ENCODE measurements around the gene MUC5AC. TPM values are rescaled to one million over a fixed set of nuclear protein-coding genes. Genes with fewer than 3 reads are reported as not detected.
"Not testable (repeated sequence)": the region's sequence is repeated elsewhere in the genome, so short reads cannot be mapped to it uniquely, and the experiment has no call there.

MUC5AC gene
- total RNA-seq, 4 donors from 2014 or later: not detected

DNA sequence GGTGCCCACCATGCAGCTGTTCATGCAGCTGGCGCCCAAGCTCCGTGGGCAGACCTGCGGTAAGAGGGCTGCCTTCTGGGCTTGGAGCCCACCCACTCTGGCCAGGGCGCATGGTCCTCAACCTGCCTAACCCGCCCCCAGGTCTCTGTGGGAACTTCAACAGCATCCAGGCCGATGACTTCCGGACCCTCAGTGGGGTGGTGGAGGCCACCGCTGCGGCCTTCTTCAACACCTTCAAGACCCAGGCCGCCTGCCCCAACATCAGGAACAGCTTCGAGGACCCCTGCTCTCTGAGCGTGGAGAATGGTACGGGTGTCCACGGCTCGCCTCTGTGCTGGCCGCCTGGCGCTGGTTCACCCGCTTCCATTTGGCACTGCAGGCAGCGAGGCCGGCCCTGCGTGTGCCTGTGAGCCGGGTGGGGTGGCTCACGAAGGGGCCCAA lies 11.0 kb downstream of the MUC5AC start:
- in situ Hi-C loops (cut with MboI; ENCODE audit: low sequenced_read_pairs in 4 of 4): no loop called here
- Histone ChIP-seq H3K4me3 (no peak overlapping the region), H3K4me1 (no peaks in the 10 kb centered on the region), H3K36me3 (no peaks in the 10 kb centered on the region), H3K27me3 (no peaks in the 10 kb centered on the region), H3K27ac (no peak overlapping the region), H3K9me3 (no peaks in the 10 kb centered on the region)
- ATAC-seq: no peak
- intact Hi-C loops (cut with DNase I; ENCODE audit: low total_unique reads): no loop called here
- no peak for TF ChIP-seq POLR2A (IDR thresholded peaks at IDR 0.05)
- TF ChIP-seq, protein P1, sequence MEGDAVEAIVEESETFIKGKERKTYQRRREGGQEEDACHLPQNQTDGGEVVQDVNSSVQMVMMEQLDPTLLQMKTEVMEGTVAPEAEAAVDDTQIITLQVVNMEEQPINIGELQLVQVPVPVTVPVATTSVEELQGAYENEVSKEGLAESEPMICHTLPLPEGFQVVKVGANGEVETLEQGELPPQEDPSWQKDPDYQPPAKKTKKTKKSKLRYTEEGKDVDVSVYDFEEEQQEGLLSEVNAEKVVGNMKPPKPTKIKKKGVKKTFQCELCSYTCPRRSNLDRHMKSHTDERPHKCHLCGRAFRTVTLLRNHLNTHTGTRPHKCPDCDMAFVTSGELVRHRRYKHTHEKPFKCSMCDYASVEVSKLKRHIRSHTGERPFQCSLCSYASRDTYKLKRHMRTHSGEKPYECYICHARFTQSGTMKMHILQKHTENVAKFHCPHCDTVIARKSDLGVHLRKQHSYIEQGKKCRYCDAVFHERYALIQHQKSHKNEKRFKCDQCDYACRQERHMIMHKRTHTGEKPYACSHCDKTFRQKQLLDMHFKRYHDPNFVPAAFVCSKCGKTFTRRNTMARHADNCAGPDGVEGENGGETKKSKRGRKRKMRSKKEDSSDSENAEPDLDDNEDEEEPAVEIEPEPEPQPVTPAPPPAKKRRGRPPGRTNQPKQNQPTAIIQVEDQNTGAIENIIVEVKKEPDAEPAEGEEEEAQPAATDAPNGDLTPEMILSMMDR (IDR thresholded peaks at IDR 0.05 in 4 of 5, conservative IDR thresholded peaks at IDR 0.05 in 1 of 5): no peak
- DNase-seq: no peak

DNA sequence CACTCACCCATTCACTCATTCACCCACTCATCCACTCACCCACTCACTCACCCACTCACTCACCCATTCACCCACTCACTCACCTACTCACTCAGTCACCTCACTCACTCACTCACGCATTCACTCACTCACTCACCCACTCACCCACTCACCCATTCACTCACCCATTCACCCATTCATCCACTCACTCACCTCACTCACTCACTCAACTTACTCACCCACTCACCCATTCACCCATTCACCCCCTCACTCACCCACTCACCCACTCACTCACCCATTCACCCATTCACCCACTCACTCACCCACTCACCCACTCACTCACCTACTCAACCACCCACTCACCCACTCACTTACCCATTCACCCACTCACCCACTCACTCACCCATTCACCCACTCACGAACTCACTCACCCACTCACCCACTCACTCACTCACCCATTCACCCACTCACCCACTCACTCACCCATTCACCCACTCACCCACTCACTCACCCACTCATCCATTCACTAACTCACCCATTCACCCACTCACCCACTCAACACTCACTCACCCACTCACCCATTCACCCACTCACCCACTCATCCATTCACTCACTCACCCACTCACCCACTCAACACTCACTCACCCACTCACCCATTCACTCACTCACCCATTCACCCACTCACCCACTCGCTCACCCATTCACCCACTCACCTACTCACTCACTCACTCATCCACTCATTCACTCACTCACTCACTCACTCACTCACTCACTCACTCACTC lies 13.7 kb downstream of the MUC5AC start:
- no peak for ATAC-seq
- no peak overlapping the region for H3K27ac ChIP-seq
- no peaks in the 10 kb centered on the region for H3K36me3 ChIP-seq
- no peak for DNase-seq
- no peaks in the 10 kb centered on the region for H3K9me3 ChIP-seq
- TF ChIP-seq POLR2A (IDR thresholded peaks at IDR 0.05): no peak
- TF ChIP-seq, protein P1 (IDR thresholded peaks at IDR 0.05 in 4 of 5, conservative IDR thresholded peaks at IDR 0.05 in 1 of 5): no peak
- H3K4me3 ChIP-seq: no peak overlapping the region
- no peaks in the 10 kb centered on the region for H3K27me3 ChIP-seq
- intact Hi-C loops (cut with DNase I; ENCODE audit: low total_unique reads) (no loop called here), in situ Hi-C loops (cut with MboI; ENCODE audit: low sequenced_read_pairs in 4 of 4) (no loop called here)
- no peaks in the 10 kb centered on the region for H3K4me1 ChIP-seq

DNA sequence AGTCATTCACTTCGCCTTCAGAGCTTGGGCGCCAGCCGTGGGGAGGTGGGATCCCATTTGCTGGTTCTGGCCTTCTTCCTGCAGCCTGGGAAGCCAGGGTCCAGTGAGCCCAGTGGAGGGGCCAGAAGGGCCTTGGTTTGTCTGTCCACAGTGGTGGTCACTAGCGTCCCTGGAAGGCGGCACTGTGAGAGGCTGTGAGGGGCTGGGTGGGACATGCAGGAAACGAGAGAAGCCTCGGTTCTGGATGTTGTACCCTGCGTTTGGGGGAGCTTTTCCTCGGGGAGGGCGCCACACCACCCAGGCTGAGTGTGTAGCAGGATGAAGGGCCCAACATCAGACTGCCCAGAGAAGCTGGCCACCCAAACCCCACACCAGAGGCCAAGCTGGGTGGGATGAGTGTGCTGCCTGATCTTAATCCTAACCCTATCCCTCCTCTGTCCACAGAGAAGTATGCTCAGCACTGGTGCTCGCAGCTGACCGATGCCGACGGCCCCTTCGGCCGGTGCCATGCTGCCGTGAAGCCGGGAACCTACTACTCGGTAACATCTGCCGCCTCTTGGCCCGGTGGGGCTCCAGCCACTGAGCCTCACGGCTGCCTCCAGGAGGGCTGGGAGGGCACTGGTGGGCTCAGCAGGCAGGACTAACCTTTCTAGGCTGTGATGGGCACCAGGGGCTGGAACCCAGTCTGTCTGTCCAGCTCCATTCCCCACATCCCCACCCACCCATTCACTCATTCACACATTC lies 14.4 kb downstream of the MUC5AC start:
- ATAC-seq: no peak
- TF ChIP-seq, protein P1 (IDR thresholded peaks at IDR 0.05 in 4 of 5, conservative IDR thresholded peaks at IDR 0.05 in 1 of 5): no peak
- TF ChIP-seq POLR2A (IDR thresholded peaks at IDR 0.05): no peak
- no peaks in the 10 kb centered on the region for H3K36me3 ChIP-seq
- no peaks in the 10 kb centered on the region for H3K27me3 ChIP-seq
- no peak overlapping the region for H3K4me3 ChIP-seq
- H3K27ac ChIP-seq: no peak overlapping the region
- in situ Hi-C loops (cut with MboI; ENCODE audit: low sequenced_read_pairs in 4 of 4) (no loop called here), intact Hi-C loops (cut with DNase I; ENCODE audit: low total_unique reads) (no loop called here)
- H3K9me3 ChIP-seq: no peaks in the 10 kb centered on the region
- H3K4me1 ChIP-seq: no peaks in the 10 kb centered on the region
- DNase-seq: no peak

DNA sequence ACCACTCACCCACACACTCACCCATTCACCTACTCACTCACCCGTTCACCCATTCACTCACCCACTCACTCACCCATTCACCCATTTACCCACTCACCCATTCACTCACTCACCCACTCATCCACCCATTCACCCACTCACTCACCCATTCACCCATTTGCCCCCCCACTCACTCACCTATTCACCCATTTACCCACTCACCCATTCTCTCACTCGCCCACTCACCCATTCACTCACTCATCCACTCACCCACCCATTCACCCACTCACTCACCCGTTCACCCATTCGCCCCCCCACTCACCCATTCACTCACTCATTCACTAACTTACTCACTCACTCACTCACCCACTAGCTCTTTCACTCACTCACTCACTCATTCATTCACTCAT lies 15.0 kb downstream of the MUC5AC start:
- H3K27ac ChIP-seq: no peak overlapping the region
- no peaks in the 10 kb centered on the region for H3K4me1 ChIP-seq
- ATAC-seq (no peak), DNase-seq (no peak)
- in situ Hi-C loops (cut with MboI; ENCODE audit: low sequenced_read_pairs in 4 of 4) (no loop called here), intact Hi-C loops (cut with DNase I; ENCODE audit: low total_unique reads) (no loop called here)
- no peaks in the 10 kb centered on the region for H3K27me3 ChIP-seq
- no peaks in the 10 kb centered on the region for H3K36me3 ChIP-seq
- TF ChIP-seq, protein P1 (IDR thresholded peaks at IDR 0.05 in 4 of 5, conservative IDR thresholded peaks at IDR 0.05 in 1 of 5): no peak
- TF ChIP-seq POLR2A (IDR thresholded peaks at IDR 0.05): no peak
- H3K4me3 ChIP-seq: no peak overlapping the region
- H3K9me3 ChIP-seq: no peaks in the 10 kb centered on the region

DNA sequence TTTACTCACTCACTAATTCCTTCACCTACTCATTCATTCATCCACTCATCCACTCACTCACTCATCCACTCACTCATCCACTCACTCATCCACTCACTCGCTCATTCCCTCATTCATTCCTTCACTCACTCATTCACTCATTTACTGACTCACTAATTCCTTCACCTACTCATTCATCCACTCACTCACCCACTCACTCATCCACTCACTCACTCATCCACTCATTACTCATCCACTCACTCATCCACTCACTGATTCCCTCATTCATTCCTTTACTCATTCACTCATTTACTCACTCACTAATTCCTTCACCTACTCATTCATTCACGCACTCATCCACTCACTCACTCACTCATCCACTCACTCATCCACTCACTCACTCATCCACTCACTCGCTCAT lies 15.6 kb downstream of the MUC5AC start:
- intact Hi-C loops (cut with DNase I; ENCODE audit: low total_unique reads); H3K9me3 ChIP-seq; H3K36me3 ChIP-seq; H3K4me1 ChIP-seq; in situ Hi-C loops (cut with MboI; ENCODE audit: low sequenced_read_pairs in 4 of 4); H3K27me3 ChIP-seq; DNase-seq; H3K4me3 ChIP-seq; ATAC-seq; H3K27ac ChIP-seq: not testable (repeated sequence)

All from gastrocnemius medialis (tissue), 4 donors.